IPS-20b (cell line): Measurements from ENCODE around the gene WIPF2.

ENCODE experiments used
- H3K27ac ChIP-seq: one replicate; pipeline ENCODE4 v1.5.1; 2013; ENCODE audit warnings: low read length
- H3K27me3 ChIP-seq: 2 replicates; pipeline ENCODE4 v1.6.1; 2013; ENCODE audit warnings: mild to moderate bottlenecking, low read length, inconsistent platforms; ENCODE audit not compliant: insufficient read depth
- H3K36me3 ChIP-seq: 2 replicates; pipeline ENCODE4 v1.6.1; 2013; ENCODE audit warnings: low read depth, mild to moderate bottlenecking, inconsistent platforms, low read length, moderate library complexity; ENCODE audit not compliant: insufficient read depth
- H3K4me1 ChIP-seq: 2 replicates; pipeline ENCODE4 v1.6.1; 2013; ENCODE audit warnings: mild to moderate bottlenecking, control low read depth, inconsistent platforms, low read length, moderate library complexity; ENCODE audit not compliant: insufficient read depth
- H3K4me3 ChIP-seq: 2 replicates; pipeline ENCODE4 v1.5.1; 2013; ENCODE audit warnings: mild to moderate bottlenecking, low read length, inconsistent platforms
- H3K9ac ChIP-seq: 2 replicates; pipeline ENCODE4 v1.6.1; 2013; ENCODE audit warnings: low read depth, mild to moderate bottlenecking, inconsistent platforms, low read length, moderate library complexity
- H3K9me3 ChIP-seq: 2 replicates; pipeline ENCODE4 v1.6.1; 2013; ENCODE audit warnings: mild to moderate bottlenecking, low read depth, low read length, inconsistent platforms; ENCODE audit not compliant: insufficient read depth

The WIPF2 gene

GRCh38 chr17:40178660-40179059 lies 40.4 kb upstream of the WIPF2 start:
- peak overlapping the region; percentile 64 for H3K4me3 ChIP-seq
- no peaks in the 10 kb centered on the region for H3K9me3 ChIP-seq
- H3K4me1 ChIP-seq: peaks cover 6% of the 10 kb centered on the region; the same call in 1 of the 2 replicates
- H3K27me3 ChIP-seq: no peaks in the 10 kb centered on the region
- H3K9ac ChIP-seq: no peak overlapping the region; the same call in 1 of the 2 replicates
- H3K27ac ChIP-seq: no peak overlapping the region
- peaks cover 24% of the 10 kb centered on the region for H3K36me3 ChIP-seq

GRCh38 chr17:40179923-40180659 lies 39.0 kb upstream of the WIPF2 start:
- no peak overlapping the region for H3K9ac ChIP-seq
- H3K9me3 ChIP-seq: no peaks in the 10 kb centered on the region
- H3K4me3 ChIP-seq: no peak overlapping the region
- H3K4me1 ChIP-seq: peaks cover 6% of the 10 kb centered on the region; the same call in 1 of the 2 replicates
- no peak overlapping the region for H3K27ac ChIP-seq
- H3K36me3 ChIP-seq: peaks cover 12% of the 10 kb centered on the region
- no peaks in the 10 kb centered on the region for H3K27me3 ChIP-seq

GRCh38 chr17:40180694-40181093 lies 38.4 kb upstream of the WIPF2 start:
- Histone ChIP-seq H3K9me3 (no peaks in the 10 kb centered on the region), H3K36me3 (peaks cover 12% of the 10 kb centered on the region), H3K9ac (no peak overlapping the region), H3K27ac (no peak overlapping the region), H3K4me3 (no peak overlapping the region), H3K27me3 (no peaks in the 10 kb centered on the region), H3K4me1 (peaks cover 6% of the 10 kb centered on the region; the same call in 1 of the 2 replicates)

GRCh38 chr17:40181205-40181604 lies 37.9 kb upstream of the WIPF2 start:
- H3K9ac ChIP-seq: no peak overlapping the region
- H3K36me3 ChIP-seq: peaks cover 9% of the 10 kb centered on the region
- no peaks in the 10 kb centered on the region for H3K27me3 ChIP-seq
- no peak overlapping the region for H3K27ac ChIP-seq
- no peaks in the 10 kb centered on the region for H3K9me3 ChIP-seq
- no peak overlapping the region for H3K4me3 ChIP-seq
- peaks cover 6% of the 10 kb centered on the region; the same call in 1 of the 2 replicates for H3K4me1 ChIP-seq

- no peak overlapping the region for H3K27ac ChIP-seq
- H3K4me3 ChIP-seq: no peak overlapping the region
- no peaks in the 10 kb centered on the region for H3K27me3 ChIP-seq
- no peaks in the 10 kb centered on the region for H3K9me3 ChIP-seq
- peaks cover 4% of the 10 kb centered on the region; the same call in 1 of the 2 replicates for H3K36me3 ChIP-seq
- H3K4me1 ChIP-seq: no peaks in the 10 kb centered on the region
- H3K9ac ChIP-seq: no peak overlapping the region
Observed at GRCh38 chr17:40182606-40183005, 36.5 kb upstream of the WIPF2 start.

- Histone ChIP-seq H3K4me1 (peaks cover 9% of the 10 kb centered on the region; the same call in 1 of the 2 replicates), H3K9me3 (no peaks in the 10 kb centered on the region), H3K27me3 (peaks cover 7% of the 10 kb centered on the region; the same call in 1 of the 2 replicates), H3K9ac (no peak overlapping the region), H3K4me3 (no peak overlapping the region), H3K27ac (no peak overlapping the region), H3K36me3 (no peaks in the 10 kb centered on the region)
Observed at GRCh38 chr17:40187238-40187637, 31.9 kb upstream of the WIPF2 start.

GRCh38 chr17:40188694-40189093 lies 30.4 kb upstream of the WIPF2 start:
- Histone ChIP-seq H3K27me3 (peaks cover 7% of the 10 kb centered on the region; the same call in 1 of the 2 replicates), H3K4me1 (peaks cover 9% of the 10 kb centered on the region; the same call in 1 of the 2 replicates), H3K36me3 (peaks cover 10% of the 10 kb centered on the region), H3K9me3 (no peaks in the 10 kb centered on the region), H3K9ac (no peak overlapping the region), H3K4me3 (no peak overlapping the region), H3K27ac (no peak overlapping the region)

GRCh38 chr17:40190197-40191021 lies 28.7 kb upstream of the WIPF2 start:
- Histone ChIP-seq H3K27ac (no peak overlapping the region), H3K4me3 (peak overlapping the region; percentile 63), H3K36me3 (peaks cover 11% of the 10 kb centered on the region), H3K27me3 (peaks cover 7% of the 10 kb centered on the region; the same call in 1 of the 2 replicates), H3K4me1 (peaks cover 9% of the 10 kb centered on the region; the same call in 1 of the 2 replicates), H3K9ac (peak overlapping the region; percentile 75; the same call in 1 of the 2 replicates), H3K9me3 (no peaks in the 10 kb centered on the region)

GRCh38 chr17:40191237-40192208 lies 27.6 kb upstream of the WIPF2 start:
- Histone ChIP-seq H3K9me3 (no peaks in the 10 kb centered on the region), H3K27me3 (peaks cover 7% of the 10 kb centered on the region; the same call in 1 of the 2 replicates), H3K4me1 (peaks cover 9% of the 10 kb centered on the region; the same call in 1 of the 2 replicates), H3K9ac (peak overlapping the region; percentile 75; the same call in 1 of the 2 replicates), H3K27ac (no peak overlapping the region), H3K36me3 (peaks cover 11% of the 10 kb centered on the region), H3K4me3 (peak overlapping the region; percentile 63)

- Histone ChIP-seq H3K9ac (no peak overlapping the region), H3K36me3 (peaks cover 11% of the 10 kb centered on the region), H3K27me3 (peaks cover 7% of the 10 kb centered on the region; the same call in 1 of the 2 replicates), H3K27ac (no peak overlapping the region), H3K4me3 (no peak overlapping the region), H3K9me3 (no peaks in the 10 kb centered on the region), H3K4me1 (peaks cover 9% of the 10 kb centered on the region; the same call in 1 of the 2 replicates)
Observed at GRCh38 chr17:40192961-40193360, 26.1 kb upstream of the WIPF2 start.

- no peak overlapping the region for H3K9ac ChIP-seq
- H3K27ac ChIP-seq: no peak overlapping the region
- no peak overlapping the region for H3K4me3 ChIP-seq
- peaks cover 11% of the 10 kb centered on the region for H3K36me3 ChIP-seq
- H3K9me3 ChIP-seq: no peaks in the 10 kb centered on the region
- H3K27me3 ChIP-seq: peaks cover 7% of the 10 kb centered on the region; the same call in 1 of the 2 replicates
- peaks cover 9% of the 10 kb centered on the region; the same call in 1 of the 2 replicates for H3K4me1 ChIP-seq
Observed at GRCh38 chr17:40194821-40195220, 24.3 kb upstream of the WIPF2 start.
